HepG2 (cell line): ENCODE measurements around the gene PLCB1. TPM values are rescaled to one million over a fixed set of nuclear protein-coding genes. Genes with fewer than 3 reads are reported as not detected.

ENCODE experiments used
- ATAC-seq: fragments of 200-7000 bp; cut with Tn5 transposase; 3 replicates; pipeline ENCODE4 v1.9.1; 2020; ENCODE audit warnings: mild to moderate bottlenecking, moderate library complexity
- BruUV-seq: library from RNA; stranded (reverse); fragments of 400-500 nt; replicated peaks from 2 replicates; lab custom pipeline; 2021; lab: Mats Ljungman, UMichigan
- CTCF ChIA-PET: fragments of 300-600 bp; formaldehyde crosslinking; extraction: SDS; loops from one replicate; lab custom pipeline; 2021; ENCODE audit warnings: low total read pairs, inconsistent platforms, low intra/inter-chr PET ratio; lab: Yijun Ruan, JAX
- POLR2A ChIA-PET: fragments of 350-600 bp; sonication (Branson Sonifier 250); formaldehyde crosslinking; loops from one replicate; lab custom pipeline; 2020; ENCODE audit warnings: antibody characterized with exemption, inconsistent platforms; lab: Yijun Ruan, JAX
- DNase-seq: peaks from one replicate; pipeline ENCODE4 v3.0.0-alpha.2; 2015; ENCODE audit warnings: low spot score
- FAIRE-seq: peaks from 3 replicates; lab custom pipeline; 2011; peaks lifted over from hg19 to GRCh38; lab: Jason Lieb, UNC
- H2AFZ ChIP-seq: one replicate; pipeline ENCODE4 v1.6.1; 2011; ENCODE audit warnings: low read length, inconsistent platforms
- H3K27ac ChIP-seq: fragments of 300-600 bp; 3 replicates; pipeline ENCODE4 v1.8.0; 2011; ENCODE audit warnings: mixed run types, mild to moderate bottlenecking, mixed read lengths, low read length, inconsistent platforms; ENCODE audit not compliant: insufficient read depth; ENCODE audit errors: extremely low read length
- H3K27me3 ChIP-seq, 2 experiments: fragments of 200-600 bp in 1 of 2; 2 replicates in 1 of 2; 3 replicates in 1 of 2; pipeline versions ENCODE4 v1.6.0 to v1.8.0; 2011; ENCODE audit warnings: low read length in 2 of 2, mild to moderate bottlenecking in 2 of 2, moderate library complexity in 2 of 2, inconsistent platforms in 1 of 2; ENCODE audit not compliant: insufficient read depth in 2 of 2, control insufficient read depth in 1 of 2
- H3K36me3 ChIP-seq, 2 experiments: fragments of 200-600 bp in 1 of 2; replicated peaks in 1 of 2; 2 replicates in 1 of 2; 3 replicates in 1 of 2; pipeline versions ENCODE4 v1.5.1 to v1.8.0; 2011; ENCODE audit warnings: low read length in 2 of 2, inconsistent platforms in 1 of 2; ENCODE audit not compliant: insufficient read depth in 2 of 2, control insufficient read depth in 1 of 2
- H3K4me1 ChIP-seq: 2 replicates; pipeline ENCODE4 v1.5.1; 2012; ENCODE audit warnings: low read length, inconsistent platforms; ENCODE audit not compliant: insufficient read depth
- H3K4me2 ChIP-seq: 2 replicates; pipeline ENCODE4 v1.6.0; 2011; ENCODE audit warnings: low read depth, low read length, inconsistent platforms
- H3K4me3 ChIP-seq, 3 experiments: fragments of 200-600 bp in 1 of 3; sonication (generic), shearing (Covaris generic) in 1 of 3; replicated peaks in 1 of 3; 2 replicates each; pipeline ENCODE4 v1.5.1; 2011 to 2016; ENCODE audit warnings: low read length in 3 of 3, inconsistent platforms in 2 of 3, low read depth in 2 of 3, mild to moderate bottlenecking in 2 of 3, control low read depth in 1 of 3, mixed read lengths in 1 of 3; ENCODE audit not compliant: insufficient read depth in 1 of 3
- H3K79me2 ChIP-seq: one replicate; pipeline ENCODE4 v1.6.1; 2011; ENCODE audit warnings: low read length, inconsistent platforms; ENCODE audit not compliant: insufficient read depth
- H3K9ac ChIP-seq: 2 replicates; pipeline ENCODE4 v1.6.0; 2011; ENCODE audit warnings: mild to moderate bottlenecking, low read depth, low read length, inconsistent platforms; ENCODE audit not compliant: insufficient read depth
- H3K9me3 ChIP-seq: 2 replicates; pipeline ENCODE4 v1.5.1; 2012; ENCODE audit warnings: mild to moderate bottlenecking, low read length
- H4K20me1 ChIP-seq: 2 replicates; pipeline ENCODE4 v1.6.0; 2011; ENCODE audit warnings: inconsistent platforms, mild to moderate bottlenecking, low read length, moderate library complexity; ENCODE audit not compliant: insufficient read depth
- CEBPB ChIP-seq: IDR thresholded peaks from 2 replicates; pipeline ENCODE4 v1.6.1; 2011; ENCODE audit warnings: low read depth, low read length, improper control_type of control experiment, borderline replicate concordance
- CEBPG ChIP-seq: IDR thresholded peaks from 2 replicates; pipeline ENCODE4 v1.6.1; 2016
- DBP ChIP-seq: sonication (generic); formaldehyde crosslinking; IDR thresholded peaks from 2 replicates; pipeline ENCODE4 v1.4.0; 2020; ENCODE audit warnings: missing genetic modification reagents; ENCODE audit errors: not compliant biosample characterization
- ELF1 ChIP-seq: sonication (generic); formaldehyde crosslinking; IDR thresholded peaks from 2 replicates; pipeline ENCODE4 v1.4.0; 2020; ENCODE audit warnings: missing genetic modification reagents
- ELF3 ChIP-seq: IDR thresholded peaks from 2 replicates; pipeline ENCODE4 v1.6.1; 2016; ENCODE audit warnings: missing genetic modification reagents, missing compliant biosample characterization
- SNAPC4 ChIP-seq: sonication (generic); formaldehyde crosslinking; IDR thresholded peaks from 2 replicates; pipeline ENCODE4 v1.4.0; 2020; ENCODE audit warnings: mild to moderate bottlenecking, missing genetic modification reagents
- TCF7L2 ChIP-seq: IDR thresholded peaks from 2 replicates; pipeline ENCODE4 v1.6.1; 2011; ENCODE audit warnings: mild to moderate bottlenecking, low read depth, low read length, moderate library complexity
- ZNF326 ChIP-seq: sonication (generic); formaldehyde crosslinking; IDR thresholded peaks from 2 replicates; pipeline ENCODE4 v1.4.0; 2020; ENCODE audit warnings: missing genetic modification reagents, borderline replicate concordance
- ZNF333 ChIP-seq: sonication (generic); formaldehyde crosslinking; IDR thresholded peaks from 2 replicates; pipeline ENCODE4 v1.4.0; 2020; ENCODE audit warnings: mild to moderate bottlenecking, missing genetic modification reagents, borderline replicate concordance
- ZNF670 ChIP-seq: sonication (generic); formaldehyde crosslinking; IDR thresholded peaks from 2 replicates; pipeline ENCODE4 v1.8.0; 2022; ENCODE audit warnings: mild to moderate bottlenecking, missing genetic modification reagents, borderline replicate concordance
- ZNF784 ChIP-seq: sonication (generic); formaldehyde crosslinking; IDR thresholded peaks from 2 replicates; pipeline ENCODE4 v1.5.1; 2020; ENCODE audit warnings: missing genetic modification reagents, mild to moderate bottlenecking, borderline replicate concordance
- ZNF816 ChIP-seq: sonication (generic); formaldehyde crosslinking; IDR thresholded peaks from 2 replicates; pipeline ENCODE4 v1.8.0; 2022; ENCODE audit warnings: missing genetic modification reagents, mild to moderate bottlenecking, borderline replicate concordance
- WGBS: methylation state at CpG from one replicate; pipeline ENCODE4 v1.1.6; 2017; ENCODE audit warnings: low lambda C conversion rate; 5-methylcytosine and 5-hydroxymethylcytosine counted together
- in situ Hi-C: cut with HindIII; loops from 2 replicates; pipeline ENCODE4 v1.10.0; 2017; ENCODE audit warnings: low pct_unique_long_range_greater_than_20kb; ENCODE audit not compliant: extremely low pct_ligation_motif_present
- intact Hi-C: fragments of 100-400 bp; cut with micrococcal nuclease; formaldehyde crosslinking; loops from one replicate; pipeline ENCODE4 v1.10.0; 2022; ENCODE audit not compliant: unreplicated experiment
- polyA plus RNA-seq, 8 experiments: library from polyadenylated mRNA; depleted of rRNA in 3 of 8; stranded (reverse) in 7 of 8; unstranded in 1 of 8; fragments of >200 nt; fragmentation: Illumina TruSeq in 4 of 8; extraction: Trizol in 4 of 8; gene quantifications; 2 replicates each; pipeline versions ENCODE4 v1.2.1 to v1.2.3, GENCODE V29; 2011 to 2016; ENCODE audit warnings: low read depth in 4 of 8, missing spikeins in 1 of 8, mixed read lengths in 1 of 8; ENCODE audit not compliant: insufficient read depth in 1 of 8
- total RNA-seq, 5 experiments: library from RNA; depleted of rRNA; stranded (reverse); fragments of >200 nt; fragmentation: Illumina TruSeq; extraction: Trizol; gene quantifications; 2 replicates each; pipeline ENCODE4 v1.2.3, GENCODE V29; 2016; ENCODE audit warnings: low read depth in 1 of 5

PLCB1 gene
- total and polyA plus RNA-seq, 2 of the 13 experiments (the other 11 are each of a cell fraction or from before 2014, with no cell fraction given) = 42.4 to 55.9 TPM

DNA sequence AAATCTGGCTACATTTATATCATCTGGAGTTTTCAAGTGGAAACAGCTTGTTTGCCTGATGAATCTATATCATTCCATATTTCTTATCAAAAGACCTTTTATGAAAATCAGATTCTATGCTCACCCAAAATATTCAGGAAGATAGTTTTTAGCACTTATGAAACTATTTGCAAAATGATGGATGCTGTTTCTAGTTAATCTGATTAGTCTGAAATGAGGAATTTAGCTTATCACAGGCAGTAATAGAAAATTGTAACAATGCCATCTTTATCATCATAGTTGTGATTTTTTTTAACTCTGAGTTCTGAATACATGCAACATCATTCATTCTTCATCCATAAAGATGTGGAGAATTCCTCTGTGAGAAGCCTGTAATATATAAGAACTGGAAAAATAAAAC, 229.7 kb downstream of the PLCB1 start (continued):
- no peak for TF ChIP-seq SNAPC4 (CRISPR knock-in tag)
- no peak for TF ChIP-seq ZNF326 (CRISPR knock-in tag)
- TF ChIP-seq ZNF784 = no peak
- no peak for TF ChIP-seq DBP
- TF ChIP-seq ZNF816 (CRISPR knock-in tag) = no peak

GRCh38 chr20:8362457-8362856, 230.4 kb downstream of the PLCB1 start:
- H3K27ac ChIP-seq = no peak overlapping the region
- in situ Hi-C loops = no loop called here
- ChIA-PET CTCF (no interaction called here), POLR2A (no interaction called here)
- no peak for FAIRE-seq
- DNase-seq = no peak
- WGBS = 96% methylated on average over 3 of the region's 3 CpGs
- peaks cover 48% of the 10 kb centered on the region for H3K4me1 ChIP-seq
- no peak for TF ChIP-seq ZNF333 (CRISPR knock-in tag)
- TF ChIP-seq ELF3 (CRISPR knock-in tag) = peak; percentile 67
- TF ChIP-seq ELF1 = no peak
- TF ChIP-seq CEBPB = peak; percentile 85
- TF ChIP-seq TCF7L2 = no peak
- TF ChIP-seq ZNF670 (CRISPR knock-in tag) = no peak
- peak; percentile 56; the same call in 1 of the 2 replicates for TF ChIP-seq CEBPG (CRISPR knock-in tag)
- peaks cover 2% of the 10 kb centered on the region in 2 experiments; a peak in 2 of 5 replicates for H3K36me3 ChIP-seq
- peaks cover 22% of the 10 kb centered on the region for H3K79me2 ChIP-seq
- no peaks in the 10 kb centered on the region for H3K27me3 ChIP-seq
- H3K4me2 ChIP-seq = no peak overlapping the region
- H3K4me3 ChIP-seq = no peak overlapping the region
- BruUV-seq = no TSS peak
- intact Hi-C loops = loop anchor here (10.0 kb wide), 1 partner anchor 108 kb away; no protein-coding TSS in a partner anchor
- H4K20me1 ChIP-seq = no peaks in the 10 kb centered on the region
- H3K9ac ChIP-seq = no peak overlapping the region
- H3K9me3 ChIP-seq = no peaks in the 10 kb centered on the region
- ATAC-seq = no peak
- H2AFZ ChIP-seq = no peak overlapping the region
